Measurements from ENCODE around the gene DIP2C. TPM values are rescaled to one million over a fixed set of nuclear protein-coding genes. Genes with fewer than 3 reads are reported as not detected.

The DIP2C gene
- total and polyA plus RNA-seq, 3 donors from 2014 or later: 14.9 to 43.4 (median 30.1) TPM

- no peaks in the 10 kb centered on the region for H3K9me3 ChIP-seq
- H3K4me1 ChIP-seq: peaks cover 24% of the 10 kb centered on the region
- peak overlapping the region; percentile 88 to 92 for H3K27ac ChIP-seq
- peak; percentile 76 for DNase-seq
- H3K4me3 ChIP-seq: no peak overlapping the region
- 29 to 43% methylated on average over 13 to 17 of the region's 17 CpGs for WGBS, 2 donors
- intact Hi-C loops (cut with DNase I; ENCODE audit: low total_unique reads): no loop called here
- no peaks in the 10 kb centered on the region for H3K27me3 ChIP-seq
- H3K36me3 ChIP-seq (ENCODE audit: low read depth, missing control alignments): no peaks in the 10 kb centered on the region
- TF ChIP-seq POLR2A (IDR thresholded peaks at IDR 0.05) (no peak), CTCF (IDR thresholded peaks at IDR 0.05) (no peak)
Observed at GRCh38 chr10:625333-625696, 64.2 kb downstream of the DIP2C start.

GRCh38 chr10:624605-625332 is 64.7 kb downstream of the DIP2C start:
- Histone ChIP-seq H3K27me3 (no peaks in the 10 kb centered on the region), H3K9me3 (no peaks in the 10 kb centered on the region), H3K36me3 (ENCODE audit: low read depth, missing control alignments) (no peaks in the 10 kb centered on the region), H3K4me3 (no peak overlapping the region), H3K4me1 (peaks cover 24% of the 10 kb centered on the region), H3K27ac (peak overlapping the region; percentile 88 to 92)
- intact Hi-C loops (cut with DNase I; ENCODE audit: low total_unique reads): no loop called here
- peak; percentile 93 for DNase-seq
- TF ChIP-seq POLR2A (IDR thresholded peaks at IDR 0.05) (no peak), CTCF (IDR thresholded peaks at IDR 0.05) (no peak)
- WGBS, 2 donors: 18 to 45% methylated on average over 12 to 30 of the region's 35 CpGs

GRCh38 chr10:624312-624604 is 65.2 kb downstream of the DIP2C start:
- TF ChIP-seq CTCF (IDR thresholded peaks at IDR 0.05): no peak
- Histone ChIP-seq H3K36me3 (ENCODE audit: low read depth, missing control alignments) (no peaks in the 10 kb centered on the region), H3K27me3 (no peaks in the 10 kb centered on the region), H3K27ac (peak overlapping the region; percentile 88 to 92), H3K4me3 (no peak overlapping the region), H3K4me1 (peaks cover 24% of the 10 kb centered on the region), H3K9me3 (no peaks in the 10 kb centered on the region)
- 67 to 92% methylated on average over 2 to 8 of the region's 8 CpGs for WGBS, 2 donors
- no peak for DNase-seq
- intact Hi-C loops (cut with DNase I; ENCODE audit: low total_unique reads): no loop called here

- H3K9me3 ChIP-seq: no peaks in the 10 kb centered on the region
- WGBS, 2 donors: 76 to 77% methylated on average over 19 to 22 of the region's 24 CpGs
- no peaks in the 10 kb centered on the region for H3K36me3 ChIP-seq (ENCODE audit: low read depth, missing control alignments)
- TF ChIP-seq POLR2A (IDR thresholded peaks at IDR 0.05) (no peak), CTCF (IDR thresholded peaks at IDR 0.05) (no peak)
- peak overlapping the region; percentile 88 to 92 for H3K27ac ChIP-seq
- no peak for DNase-seq
- no peaks in the 10 kb centered on the region for H3K27me3 ChIP-seq
- H3K4me1 ChIP-seq: peaks cover 26% of the 10 kb centered on the region
- H3K4me3 ChIP-seq: no peak overlapping the region
- intact Hi-C loops (cut with DNase I; ENCODE audit: low total_unique reads): no loop called here
Observed at GRCh38 chr10:623477-624311, 65.8 kb downstream of the DIP2C start.

All from testis (tissue), 3 donors.